HCEC 1CT (cell line): ENCODE results near the gene B3GNT7.
"Not testable (repeated sequence)": the region's sequence is repeated elsewhere in the genome, so short reads cannot be mapped to it uniquely, and the experiment has no call there.

Experiments
- DNase-seq: peaks from one replicate; pipeline ENCODE4 v3.0.0-alpha.2; 2017

The B3GNT7 gene

DNA sequence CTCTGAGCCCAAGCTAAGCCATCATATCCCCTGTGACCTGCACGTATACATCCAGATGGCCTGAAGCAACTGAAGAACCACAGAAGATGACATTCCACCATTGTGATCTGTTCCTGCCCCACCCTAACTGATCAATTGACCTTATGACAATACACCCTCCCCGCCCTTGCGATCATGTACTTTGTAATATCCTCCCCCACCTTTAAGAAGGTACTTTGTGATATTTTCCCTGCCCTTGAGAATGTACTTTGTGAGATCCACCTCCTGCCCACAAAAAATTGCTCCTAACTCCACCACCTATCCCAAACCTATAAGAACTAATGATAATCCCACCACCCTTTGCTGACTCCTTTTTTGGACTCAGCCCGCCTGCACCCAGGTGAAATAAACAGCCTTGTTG is 34.9 kb downstream of the B3GNT7 start:
- DNase-seq: not testable (repeated sequence)

GRCh38 chr2:231431606-231432005 is 36.1 kb downstream of the B3GNT7 start:
- no peak for DNase-seq

GRCh38 chr2:231433990-231434389 is 38.5 kb downstream of the B3GNT7 start:
- DNase-seq: no peak

DNA sequence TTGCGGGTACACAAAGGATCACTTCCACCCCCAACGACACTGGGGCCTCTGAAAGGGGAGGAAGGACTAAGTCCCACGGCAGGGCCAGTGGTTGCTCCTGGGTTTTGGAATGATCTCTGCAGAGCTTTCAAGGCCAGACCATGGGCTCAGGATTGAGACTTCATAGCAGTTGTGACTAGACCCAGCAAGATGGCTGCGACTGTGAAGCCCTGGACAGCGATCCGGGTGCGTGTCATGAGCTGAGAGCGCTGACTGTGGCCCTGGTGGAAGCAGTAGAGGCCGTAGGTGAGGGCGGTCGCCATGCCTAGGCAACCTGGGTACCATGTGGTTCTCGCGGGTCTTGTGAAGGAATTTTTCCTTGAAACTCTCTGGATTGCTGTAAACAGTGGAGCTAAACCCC is 41.4 kb downstream of the B3GNT7 start:
- DNase-seq: no peak

- DNase-seq: no peak
Measured at GRCh38 chr2:231449503-231450054, 54.1 kb downstream of the B3GNT7 start.

- no peak for DNase-seq
Measured at GRCh38 chr2:231450548-231450989, 55.1 kb downstream of the B3GNT7 start.
